Measurements from ENCODE around the gene ECSCR. TPM values are rescaled to one million over a fixed set of nuclear protein-coding genes. Genes with fewer than 3 reads are reported as not detected.
"Not testable (repeated sequence)": the region's sequence is repeated elsewhere in the genome, so short reads cannot be mapped to it uniquely, and the experiment has no call there.

ECSCR gene
- total RNA-seq, 1 experiment from 2014 or later, result not detected

DNA sequence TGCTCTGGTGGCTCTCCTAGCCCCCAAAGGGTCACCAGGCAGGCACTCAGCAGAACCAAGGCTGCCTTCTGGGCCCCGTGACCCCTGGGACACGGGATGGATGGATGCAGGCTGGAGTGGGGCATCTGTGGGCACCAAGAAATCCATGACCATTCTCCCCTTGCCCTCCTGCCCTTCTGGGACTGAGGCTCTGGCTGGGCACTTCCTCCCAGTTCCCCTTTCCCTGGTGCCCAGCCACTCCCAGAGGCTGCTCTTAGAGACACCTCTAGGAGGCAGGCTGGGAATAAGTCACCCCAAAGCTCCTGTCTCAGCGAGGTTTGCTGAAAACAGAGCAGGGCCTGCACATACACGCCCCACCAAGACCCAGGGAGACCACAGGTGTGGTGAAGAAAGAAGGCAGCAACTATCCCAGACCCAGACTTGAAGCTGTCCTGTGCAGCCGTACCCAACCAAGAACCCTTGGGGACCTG lies 19.1 kb upstream of the ECSCR start:
- no TSS peak for BruUV-seq (replicated peaks)
- H3K36me3 Mint-ChIP-seq (ENCODE audit: insufficient read depth, unreplicated experiment), result peaks cover 13% of the 10 kb centered on the region
- H3K27me3 Mint-ChIP-seq (ENCODE audit: unreplicated experiment), result no peaks in the 10 kb centered on the region
- peak overlapping the region; percentile 89 for H3K27ac Mint-ChIP-seq (ENCODE audit: unreplicated experiment)
- peak overlapping the region; percentile 54 for H3K4me3 Mint-ChIP-seq (ENCODE audit: low read depth, unreplicated experiment)
- TF ChIP-seq, protein P1, sequence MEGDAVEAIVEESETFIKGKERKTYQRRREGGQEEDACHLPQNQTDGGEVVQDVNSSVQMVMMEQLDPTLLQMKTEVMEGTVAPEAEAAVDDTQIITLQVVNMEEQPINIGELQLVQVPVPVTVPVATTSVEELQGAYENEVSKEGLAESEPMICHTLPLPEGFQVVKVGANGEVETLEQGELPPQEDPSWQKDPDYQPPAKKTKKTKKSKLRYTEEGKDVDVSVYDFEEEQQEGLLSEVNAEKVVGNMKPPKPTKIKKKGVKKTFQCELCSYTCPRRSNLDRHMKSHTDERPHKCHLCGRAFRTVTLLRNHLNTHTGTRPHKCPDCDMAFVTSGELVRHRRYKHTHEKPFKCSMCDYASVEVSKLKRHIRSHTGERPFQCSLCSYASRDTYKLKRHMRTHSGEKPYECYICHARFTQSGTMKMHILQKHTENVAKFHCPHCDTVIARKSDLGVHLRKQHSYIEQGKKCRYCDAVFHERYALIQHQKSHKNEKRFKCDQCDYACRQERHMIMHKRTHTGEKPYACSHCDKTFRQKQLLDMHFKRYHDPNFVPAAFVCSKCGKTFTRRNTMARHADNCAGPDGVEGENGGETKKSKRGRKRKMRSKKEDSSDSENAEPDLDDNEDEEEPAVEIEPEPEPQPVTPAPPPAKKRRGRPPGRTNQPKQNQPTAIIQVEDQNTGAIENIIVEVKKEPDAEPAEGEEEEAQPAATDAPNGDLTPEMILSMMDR (IDR thresholded peaks at IDR 0.05; ENCODE audit: unreplicated experiment), result no peak
- intact Hi-C loops (cut with micrococcal nuclease; ENCODE audit: unreplicated experiment), result no loop called here
- DNase-seq, result peak; percentile 25
- peaks cover 17% of the 10 kb centered on the region for H3K4me1 Mint-ChIP-seq (ENCODE audit: low read depth, unreplicated experiment)
- CTCF ChIA-PET, result interaction anchor here (0.5 to 2.0 kb wide), 9 partner anchors 12 to 162 kb away, joined by 3 to 15 read pairs (median 6); partner anchors contain the start of genes DNAJC18 and ECSCR
- no peaks in the 10 kb centered on the region for H3K9me3 Mint-ChIP-seq (ENCODE audit: low read depth, unreplicated experiment)

DNA sequence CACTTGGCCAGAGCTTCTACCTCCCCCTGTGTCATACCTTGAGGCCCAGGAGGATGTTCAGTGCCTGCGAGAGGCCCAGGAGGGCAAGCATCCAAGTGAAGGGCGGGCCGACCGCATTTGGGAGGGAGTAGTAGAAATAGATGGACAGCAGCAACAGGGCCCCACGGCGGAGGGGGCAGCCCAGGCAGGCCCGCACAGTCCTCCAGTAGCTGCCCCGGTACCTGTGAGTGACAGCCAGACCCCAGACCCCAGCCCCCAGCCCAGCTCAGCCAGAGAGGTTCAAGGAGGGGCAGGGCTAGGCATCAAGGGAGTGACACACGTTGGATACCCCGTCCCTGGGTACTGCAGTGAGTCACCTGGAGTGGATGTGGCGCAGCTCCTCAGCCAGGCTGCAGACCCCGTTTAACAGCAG lies 18.6 kb upstream of the ECSCR start:
- H3K4me1 Mint-ChIP-seq (ENCODE audit: low read depth, unreplicated experiment), result peaks cover 17% of the 10 kb centered on the region
- no peak for DNase-seq
- CTCF ChIA-PET, result interaction anchor here (1.9 to 2.0 kb wide), 2 partner anchors 14 to 32 kb away, joined by 12 to 15 read pairs; no protein-coding TSS in a partner anchor
- H3K9me3 Mint-ChIP-seq (ENCODE audit: low read depth, unreplicated experiment), result no peaks in the 10 kb centered on the region
- TF ChIP-seq, protein P1 (IDR thresholded peaks at IDR 0.05; ENCODE audit: unreplicated experiment), result no peak
- intact Hi-C loops (cut with micrococcal nuclease; ENCODE audit: unreplicated experiment), result no loop called here
- BruUV-seq (replicated peaks), result no TSS peak
- no peak overlapping the region for H3K27ac Mint-ChIP-seq (ENCODE audit: unreplicated experiment)
- peaks cover 13% of the 10 kb centered on the region for H3K36me3 Mint-ChIP-seq (ENCODE audit: insufficient read depth, unreplicated experiment)
- no peaks in the 10 kb centered on the region for H3K27me3 Mint-ChIP-seq (ENCODE audit: unreplicated experiment)
- H3K4me3 Mint-ChIP-seq (ENCODE audit: low read depth, unreplicated experiment), result peak overlapping the region; percentile 54

DNA sequence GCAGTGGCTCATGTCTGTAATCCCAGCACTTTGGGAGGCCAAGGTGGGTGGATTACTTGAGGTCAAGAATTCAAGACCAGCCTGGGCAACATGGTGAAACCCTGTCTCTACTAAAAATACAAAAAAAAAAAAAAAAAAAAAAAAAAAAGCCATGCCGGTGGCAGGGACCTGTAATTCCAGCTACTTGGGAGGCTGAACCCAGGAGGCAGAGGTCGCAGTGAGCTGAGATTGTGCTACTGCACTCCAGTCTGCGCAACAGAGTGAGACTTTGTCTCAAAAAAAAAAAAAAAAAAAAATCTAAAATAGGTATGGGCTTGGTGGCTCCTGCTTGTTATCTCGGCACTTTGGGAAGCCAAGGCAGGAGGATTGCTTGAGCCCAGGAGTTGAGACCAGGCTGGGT lies 17.2 kb upstream of the ECSCR start:
- BruUV-seq (replicated peaks); H3K27ac Mint-ChIP-seq (ENCODE audit: unreplicated experiment); H3K27me3 Mint-ChIP-seq (ENCODE audit: unreplicated experiment); CTCF ChIA-PET; intact Hi-C loops (cut with micrococcal nuclease; ENCODE audit: unreplicated experiment); DNase-seq; H3K9me3 Mint-ChIP-seq (ENCODE audit: low read depth, unreplicated experiment); H3K4me3 Mint-ChIP-seq (ENCODE audit: low read depth, unreplicated experiment): not testable (repeated sequence)
- Mint-ChIP-seq H3K4me1 (ENCODE audit: low read depth, unreplicated experiment) (peaks cover 17% of the 10 kb centered on the region), H3K36me3 (ENCODE audit: insufficient read depth, unreplicated experiment) (peaks cover 13% of the 10 kb centered on the region)

DNA sequence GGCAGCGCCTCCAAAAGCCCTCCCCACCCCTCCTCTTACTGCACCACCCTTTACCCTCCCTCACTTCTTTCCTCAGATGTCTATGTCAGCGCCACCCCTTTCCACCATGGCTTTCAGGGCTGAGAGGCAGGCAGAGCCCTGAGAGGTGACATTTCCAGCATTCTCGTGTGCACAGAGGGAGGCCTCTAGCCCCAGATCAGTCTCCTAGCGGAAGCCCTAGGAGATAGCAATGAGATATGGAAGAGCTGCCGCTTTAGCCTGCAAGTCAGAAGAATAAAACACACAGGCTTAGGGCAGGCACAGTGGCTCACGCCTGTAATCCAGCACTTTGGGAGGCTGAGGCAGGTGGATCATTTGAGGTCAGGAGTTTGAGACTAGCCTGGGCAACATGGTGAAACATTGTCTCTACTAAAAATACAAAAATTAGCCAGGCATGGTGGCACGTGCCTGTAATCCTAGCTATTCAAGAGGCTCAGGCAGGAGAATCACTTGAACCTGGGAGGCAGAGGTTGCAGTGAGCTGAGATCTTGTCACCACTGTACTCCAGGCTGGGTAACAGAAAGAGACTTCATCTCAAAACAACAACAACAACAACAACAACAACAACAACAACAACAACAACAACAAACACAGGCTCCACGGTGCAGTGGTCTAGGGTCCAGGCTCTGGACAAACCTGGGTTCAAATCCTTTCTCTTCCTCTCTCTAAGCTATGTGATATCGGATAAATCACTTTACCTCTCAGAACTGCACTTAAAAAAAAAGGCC lies 16.3 kb upstream of the ECSCR start:
- intact Hi-C loops (cut with micrococcal nuclease; ENCODE audit: unreplicated experiment); H3K9me3 Mint-ChIP-seq (ENCODE audit: low read depth, unreplicated experiment); BruUV-seq (replicated peaks); H3K27ac Mint-ChIP-seq (ENCODE audit: unreplicated experiment); H3K4me3 Mint-ChIP-seq (ENCODE audit: low read depth, unreplicated experiment); CTCF ChIA-PET; H3K27me3 Mint-ChIP-seq (ENCODE audit: unreplicated experiment); DNase-seq: not testable (repeated sequence)
- Mint-ChIP-seq H3K36me3 (ENCODE audit: insufficient read depth, unreplicated experiment) (peaks cover 13% of the 10 kb centered on the region), H3K4me1 (ENCODE audit: low read depth, unreplicated experiment) (peaks cover 17% of the 10 kb centered on the region)

DNA sequence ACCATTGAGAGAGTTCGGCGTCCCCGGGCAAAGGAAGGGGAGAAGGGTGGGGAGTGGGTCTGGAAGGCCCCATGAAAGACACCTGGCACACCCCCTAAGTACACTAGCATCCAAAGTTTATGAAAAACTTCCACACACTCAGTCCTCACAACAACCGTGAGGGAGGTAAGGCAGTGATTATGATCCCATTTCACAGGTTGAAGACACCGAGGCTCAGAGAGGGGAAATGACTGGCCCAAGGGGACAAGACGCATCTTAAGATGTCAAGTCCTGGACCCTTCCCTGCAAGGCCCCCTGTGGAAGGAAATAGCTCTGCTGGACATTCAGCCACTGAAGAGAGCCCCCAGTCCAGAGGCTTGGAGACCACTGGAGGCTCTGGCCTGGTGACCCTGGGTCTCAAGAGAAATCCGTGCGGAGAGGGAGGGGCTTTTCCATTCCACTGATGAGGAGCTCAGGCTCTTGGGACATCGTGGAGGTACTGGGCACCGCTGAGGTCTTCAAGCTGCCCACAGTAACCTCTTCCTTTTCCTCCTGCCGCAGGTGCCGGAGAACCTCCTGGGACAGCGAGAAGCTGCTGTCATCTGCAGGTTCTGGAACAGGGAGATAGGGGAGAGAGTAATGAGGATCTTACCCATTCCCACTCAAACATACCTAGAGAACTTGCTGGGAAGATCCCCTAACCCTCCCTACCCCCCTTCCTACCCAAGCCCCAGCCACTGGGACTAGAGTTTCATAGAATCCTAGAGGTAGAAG lies 13.5 kb upstream of the ECSCR start:
- no peak overlapping the region for H3K27ac Mint-ChIP-seq (ENCODE audit: unreplicated experiment)
- H3K9me3 Mint-ChIP-seq (ENCODE audit: low read depth, unreplicated experiment), result no peaks in the 10 kb centered on the region
- TF ChIP-seq, protein P1 (IDR thresholded peaks at IDR 0.05; ENCODE audit: unreplicated experiment), result no peak
- intact Hi-C loops (cut with micrococcal nuclease; ENCODE audit: unreplicated experiment), result no loop called here
- H3K4me1 Mint-ChIP-seq (ENCODE audit: low read depth, unreplicated experiment), result no peaks in the 10 kb centered on the region
- CTCF ChIA-PET, result interaction anchor here (0.5 kb wide), 1 partner anchor 65 kb away, joined by 4 read pairs; no protein-coding TSS in a partner anchor
- DNase-seq, result no peak
- H3K27me3 Mint-ChIP-seq (ENCODE audit: unreplicated experiment), result peaks cover 22% of the 10 kb centered on the region
- no TSS peak for BruUV-seq (replicated peaks)
- H3K4me3 Mint-ChIP-seq (ENCODE audit: low read depth, unreplicated experiment), result no peak overlapping the region
- H3K36me3 Mint-ChIP-seq (ENCODE audit: insufficient read depth, unreplicated experiment), result no peaks in the 10 kb centered on the region

Measured in Calu3 (cell line).